Activated CD8-positive, alpha-beta T cell treated with anti-CD3 and anti-CD28 coated beads for 36 hours (primary cell): ENCODE results near the gene TRAPPC3L. TPM values are rescaled to one million over a fixed set of nuclear protein-coding genes. Genes with fewer than 3 reads are reported as not detected.
A peak's percentile ranks its signal among the peaks of the same experiment; 100 is the strongest.

Experiments used
- ATAC-seq: fragments of 200-7000 bp; cut with Tn5 transposase; one replicate; pipeline ENCODE4 v1.10.0; 2021; ENCODE audit warnings: mild to moderate bottlenecking, moderate library complexity
- CTCF ChIA-PET: fragments of 350-600 bp; sonication (Branson Sonifier 250); formaldehyde crosslinking; loops from one replicate; lab custom pipeline; 2021; ENCODE audit warnings: antibody characterized with exemption; lab: Charles Lee
- POLR2A ChIA-PET: fragments of 350-600 bp; sonication (Branson Sonifier 250); formaldehyde crosslinking; loops from one replicate; lab custom pipeline; 2021; ENCODE audit warnings: antibody characterized with exemption; lab: Charles Lee
- DNase-seq: peaks from one replicate; pipeline ENCODE4 v3.0.0-alpha.2; 2020
- H3K27ac Mint-ChIP-seq: one replicate; pipeline ENCODE4 v1.8.0; 2021; ENCODE audit warnings: mild to moderate bottlenecking, mixed read lengths
- H3K27me3 Mint-ChIP-seq: one replicate; pipeline ENCODE4 v1.8.0; 2021; ENCODE audit warnings: mixed read lengths
- H3K36me3 Mint-ChIP-seq: one replicate; pipeline ENCODE4 v1.8.0; 2021; ENCODE audit warnings: low read depth, mixed read lengths
- H3K4me1 Mint-ChIP-seq: one replicate; pipeline ENCODE4 v1.8.0; 2021; ENCODE audit warnings: low read depth, mixed read lengths
- H3K4me3 Mint-ChIP-seq: one replicate; pipeline ENCODE4 v1.8.0; 2021; ENCODE audit warnings: mild to moderate bottlenecking, moderate library complexity, mixed read lengths
- H3K9me3 Mint-ChIP-seq: one replicate; pipeline ENCODE4 v1.8.0; 2021; ENCODE audit warnings: mixed read lengths
- CTCF ChIP-seq: fragments of 200-600 bp; IDR thresholded peaks from one replicate; pipeline ENCODE4 v1.8.0; 2022; ENCODE audit warnings: antibody characterized with exemption, mild to moderate bottlenecking
- intact Hi-C: fragments of 100-400 bp; cut with micrococcal nuclease; formaldehyde crosslinking; loops from one replicate; pipeline ENCODE4 v1.10.0; 2022
- total RNA-seq, 2 experiments: library from RNA; stranded (reverse); gene quantifications; one replicate each; pipeline ENCODE4 v1.2.3, GENCODE V29; 2021

The TRAPPC3L gene
- total RNA-seq, 2 experiments from 2014 or later: not detected

GRCh38 chr6:116467514-116467913, 78.0 kb downstream of the TRAPPC3L start:
- POLR2A ChIA-PET: no interaction called here
- peaks cover 11% of the 10 kb centered on the region for H3K27me3 Mint-ChIP-seq
- H3K4me3 Mint-ChIP-seq: no peak overlapping the region
- intact Hi-C loops: no loop called here
- peaks cover 6% of the 10 kb centered on the region for H3K4me1 Mint-ChIP-seq
- no peak for ATAC-seq
- CTCF ChIA-PET: no interaction called here
- TF ChIP-seq CTCF: no peak
- DNase-seq: no peak
- H3K27ac Mint-ChIP-seq: no peak overlapping the region
- H3K9me3 Mint-ChIP-seq: no peaks in the 10 kb centered on the region
- no peaks in the 10 kb centered on the region for H3K36me3 Mint-ChIP-seq

GRCh38 chr6:116467096-116467495, 78.4 kb downstream of the TRAPPC3L start:
- DNase-seq: no peak
- POLR2A ChIA-PET: no interaction called here
- Mint-ChIP-seq H3K4me3 (no peak overlapping the region), H3K9me3 (no peaks in the 10 kb centered on the region), H3K27ac (no peak overlapping the region), H3K4me1 (peaks cover 7% of the 10 kb centered on the region), H3K27me3 (peaks cover 11% of the 10 kb centered on the region), H3K36me3 (no peaks in the 10 kb centered on the region)
- CTCF ChIA-PET: no interaction called here
- intact Hi-C loops: no loop called here
- ATAC-seq: no peak
- no peak for TF ChIP-seq CTCF

GRCh38 chr6:116465246-116465645, 80.2 kb downstream of the TRAPPC3L start:
- H3K36me3 Mint-ChIP-seq: no peaks in the 10 kb centered on the region
- intact Hi-C loops: no loop called here
- H3K4me3 Mint-ChIP-seq: no peak overlapping the region
- peaks cover 24% of the 10 kb centered on the region for H3K27me3 Mint-ChIP-seq
- H3K4me1 Mint-ChIP-seq: peaks cover 18% of the 10 kb centered on the region
- no peaks in the 10 kb centered on the region for H3K9me3 Mint-ChIP-seq
- H3K27ac Mint-ChIP-seq: no peak overlapping the region
- POLR2A ChIA-PET: no interaction called here
- CTCF ChIA-PET: interaction anchor here (0.8 kb wide), 1 partner anchor 72 kb away, joined by 3 read pairs; no protein-coding TSS in a partner anchor
- TF ChIP-seq CTCF: no peak
- ATAC-seq: no peak
- no peak for DNase-seq

- ATAC-seq (no peak), DNase-seq (no peak)
- H3K36me3 Mint-ChIP-seq: no peaks in the 10 kb centered on the region
- intact Hi-C loops: loop anchor here (5.0 kb wide), 1 partner anchor 186 kb away; the partner anchor contains the start of gene TSPYL1
- H3K27ac Mint-ChIP-seq: no peak overlapping the region
- H3K9me3 Mint-ChIP-seq: no peaks in the 10 kb centered on the region
- TF ChIP-seq CTCF: no peak
- peaks cover 18% of the 10 kb centered on the region for H3K4me1 Mint-ChIP-seq
- POLR2A ChIA-PET: no interaction called here
- H3K27me3 Mint-ChIP-seq: peaks cover 25% of the 10 kb centered on the region
- no peak overlapping the region for H3K4me3 Mint-ChIP-seq
- CTCF ChIA-PET: interaction anchor here (1.4 kb wide), 1 partner anchor 100 kb away, joined by 3 read pairs; no protein-coding TSS in a partner anchor
These were observed 82.2 kb downstream of the TRAPPC3L start for GRCh38 chr6:116463301-116463700.

GRCh38 chr6:116461932-116462885, 83.3 kb downstream of the TRAPPC3L start:
- Mint-ChIP-seq H3K4me3 (peak overlapping the region; percentile 69), H3K9me3 (no peaks in the 10 kb centered on the region), H3K4me1 (peaks cover 18% of the 10 kb centered on the region), H3K36me3 (no peaks in the 10 kb centered on the region), H3K27ac (peak overlapping the region; percentile 62), H3K27me3 (peaks cover 25% of the 10 kb centered on the region)
- ChIA-PET CTCF (no interaction called here), POLR2A (no interaction called here)
- ATAC-seq (peak; percentile 93), DNase-seq (peak; percentile 72)
- intact Hi-C loops: loop anchor here (5.0 kb wide), 1 partner anchor 185 kb away; the partner anchor contains the start of gene TSPYL1
- peak; percentile 11 for TF ChIP-seq CTCF
